Measurements from ENCODE around the gene SMYD4.

DNA sequence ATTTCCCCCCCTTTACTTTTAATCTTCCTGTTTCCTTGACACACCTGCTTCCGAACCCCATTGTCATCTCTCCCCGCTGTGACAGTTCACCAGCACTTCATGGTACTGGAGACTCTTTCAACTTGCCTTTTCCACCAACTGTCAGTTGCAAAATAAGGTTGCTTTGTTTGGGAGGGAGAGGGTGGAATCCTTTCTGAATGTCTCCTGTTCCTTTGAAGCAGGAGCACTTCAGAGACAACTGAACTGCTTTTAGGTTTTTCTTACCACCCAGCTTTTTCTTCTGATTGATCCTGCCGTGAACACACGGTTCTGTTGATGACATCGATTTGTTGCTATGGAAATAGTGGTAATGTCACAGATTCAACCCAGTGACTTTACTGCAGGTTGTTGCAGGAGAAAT lies 42.1 kb upstream of the SMYD4 start:
- TF ChIP-seq, protein P1, sequence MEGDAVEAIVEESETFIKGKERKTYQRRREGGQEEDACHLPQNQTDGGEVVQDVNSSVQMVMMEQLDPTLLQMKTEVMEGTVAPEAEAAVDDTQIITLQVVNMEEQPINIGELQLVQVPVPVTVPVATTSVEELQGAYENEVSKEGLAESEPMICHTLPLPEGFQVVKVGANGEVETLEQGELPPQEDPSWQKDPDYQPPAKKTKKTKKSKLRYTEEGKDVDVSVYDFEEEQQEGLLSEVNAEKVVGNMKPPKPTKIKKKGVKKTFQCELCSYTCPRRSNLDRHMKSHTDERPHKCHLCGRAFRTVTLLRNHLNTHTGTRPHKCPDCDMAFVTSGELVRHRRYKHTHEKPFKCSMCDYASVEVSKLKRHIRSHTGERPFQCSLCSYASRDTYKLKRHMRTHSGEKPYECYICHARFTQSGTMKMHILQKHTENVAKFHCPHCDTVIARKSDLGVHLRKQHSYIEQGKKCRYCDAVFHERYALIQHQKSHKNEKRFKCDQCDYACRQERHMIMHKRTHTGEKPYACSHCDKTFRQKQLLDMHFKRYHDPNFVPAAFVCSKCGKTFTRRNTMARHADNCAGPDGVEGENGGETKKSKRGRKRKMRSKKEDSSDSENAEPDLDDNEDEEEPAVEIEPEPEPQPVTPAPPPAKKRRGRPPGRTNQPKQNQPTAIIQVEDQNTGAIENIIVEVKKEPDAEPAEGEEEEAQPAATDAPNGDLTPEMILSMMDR (IDR thresholded peaks at IDR 0.05): no peak
- no peak for TF ChIP-seq EP300 (IDR thresholded peaks at IDR 0.05)

All from tibial nerve (tissue), 4 donors.